Measurements from ENCODE around the gene JKAMP.

Gene JKAMP

DNA sequence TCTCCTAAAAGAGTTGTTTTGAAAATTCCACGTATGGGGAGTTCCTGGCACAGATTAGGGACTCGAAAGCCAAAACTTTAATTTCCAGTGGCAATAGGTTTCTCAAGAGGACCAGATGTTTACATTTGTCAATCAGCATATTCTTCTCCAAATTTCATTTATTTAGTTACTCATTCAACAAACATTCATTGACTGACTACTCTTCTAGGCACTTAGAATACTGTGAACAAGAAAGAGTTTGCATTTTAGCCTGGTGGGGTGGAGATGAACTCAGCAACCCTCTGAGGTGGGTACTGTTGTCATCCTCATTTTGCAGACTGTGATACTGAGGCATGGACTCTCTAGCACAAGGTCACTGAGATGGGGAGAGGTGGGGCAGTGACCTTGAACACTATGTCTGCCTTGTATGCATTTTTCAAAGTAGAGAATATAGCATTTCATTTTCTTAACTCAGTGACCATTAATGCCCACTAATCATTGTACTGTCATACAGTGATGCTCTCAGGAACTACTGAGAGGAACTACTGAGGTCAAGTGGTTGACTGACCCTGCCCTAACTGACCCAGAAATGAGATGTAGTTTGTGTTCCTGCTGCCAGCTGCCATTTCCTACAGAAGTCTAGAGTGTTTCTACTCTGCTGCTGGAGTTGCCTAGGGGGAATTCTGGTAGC lies 2.3 kb upstream of the JKAMP start:
- no peak for DNase-seq

DNA sequence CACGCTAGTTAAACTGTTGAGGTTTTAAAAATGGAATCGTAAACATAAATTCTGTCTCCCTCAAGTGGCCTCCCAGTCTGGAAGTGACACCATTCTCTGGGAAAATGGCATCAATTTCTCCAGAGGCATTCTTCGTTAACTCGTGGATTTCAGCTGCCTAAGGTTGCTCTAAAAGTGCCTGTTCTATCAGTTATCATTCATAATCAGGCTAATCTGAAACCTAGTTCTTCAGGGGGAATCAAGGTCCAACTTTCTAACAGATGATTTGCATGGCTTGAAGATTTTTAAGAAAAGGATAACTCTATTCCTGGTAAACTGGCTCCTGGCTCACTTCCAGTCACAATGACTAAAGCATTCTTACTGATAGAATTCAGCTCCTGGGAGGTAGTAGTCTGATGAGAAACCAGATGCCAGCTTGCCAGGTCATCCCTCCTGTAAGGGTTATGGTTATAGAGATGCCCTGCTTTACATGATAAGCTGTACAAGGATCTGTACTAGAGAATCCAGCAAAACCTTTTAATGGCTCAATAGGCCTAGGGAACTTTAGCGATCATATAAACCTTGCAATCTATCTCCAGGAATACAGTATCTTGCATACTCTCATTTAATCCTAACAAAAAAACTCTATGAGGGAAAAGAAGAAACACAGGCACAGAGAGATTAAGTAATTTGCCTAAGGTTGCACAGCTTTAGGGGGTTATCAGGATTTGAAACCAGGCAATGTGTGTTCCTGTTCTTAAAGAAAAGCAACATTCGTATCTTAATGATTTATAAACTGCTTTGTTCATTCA lies 1.6 kb upstream of the JKAMP start:
- no peak for DNase-seq

DNA sequence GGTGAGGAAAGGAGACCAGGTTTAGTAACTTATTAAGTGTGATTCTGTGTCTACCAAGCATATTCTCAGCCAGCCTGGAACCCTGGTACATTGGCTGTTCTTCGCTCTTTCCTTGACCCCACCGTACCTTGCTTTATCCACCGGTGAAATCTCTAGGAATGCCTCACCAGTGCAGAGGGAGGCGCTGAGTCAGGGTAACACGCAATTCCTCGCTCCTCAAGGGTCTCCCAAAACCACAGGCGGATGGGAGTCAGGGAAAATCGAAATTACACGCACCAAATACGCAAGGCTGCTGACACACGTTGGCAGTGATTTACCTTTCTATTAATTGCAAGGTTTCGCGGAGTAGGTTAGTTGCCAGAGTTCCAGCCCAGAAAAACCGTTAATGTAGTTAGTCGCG lies 954 bp upstream of the JKAMP start:
- DNase-seq = peak; percentile 50

DNA sequence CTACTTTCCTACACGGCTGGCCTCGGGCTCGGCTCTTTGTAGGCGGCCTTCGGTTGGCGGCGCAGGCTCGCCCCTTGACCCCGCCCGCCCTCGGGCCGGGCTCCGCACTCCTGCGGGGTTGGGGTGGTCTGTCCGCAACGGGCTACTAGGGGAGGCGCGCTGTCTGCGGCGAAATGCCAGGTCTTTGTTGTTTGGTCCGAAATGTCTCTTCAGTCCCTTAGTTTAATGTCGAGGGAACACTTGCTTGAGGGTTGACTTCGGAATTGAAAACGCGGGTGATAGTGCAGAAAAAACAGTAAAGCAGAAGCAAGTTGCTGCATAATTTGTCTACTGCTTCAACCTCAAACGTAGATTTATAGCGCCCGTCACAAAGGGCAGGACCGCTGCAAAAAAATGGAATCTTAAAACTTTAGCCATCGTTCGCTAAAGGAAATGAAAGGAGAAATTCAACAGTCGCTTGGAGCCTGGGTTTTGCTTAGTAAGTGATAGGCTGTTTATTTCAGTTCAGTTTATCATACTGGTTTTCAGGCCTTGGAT lies 390 bp downstream of the JKAMP start:
- no peak for DNase-seq

DNA sequence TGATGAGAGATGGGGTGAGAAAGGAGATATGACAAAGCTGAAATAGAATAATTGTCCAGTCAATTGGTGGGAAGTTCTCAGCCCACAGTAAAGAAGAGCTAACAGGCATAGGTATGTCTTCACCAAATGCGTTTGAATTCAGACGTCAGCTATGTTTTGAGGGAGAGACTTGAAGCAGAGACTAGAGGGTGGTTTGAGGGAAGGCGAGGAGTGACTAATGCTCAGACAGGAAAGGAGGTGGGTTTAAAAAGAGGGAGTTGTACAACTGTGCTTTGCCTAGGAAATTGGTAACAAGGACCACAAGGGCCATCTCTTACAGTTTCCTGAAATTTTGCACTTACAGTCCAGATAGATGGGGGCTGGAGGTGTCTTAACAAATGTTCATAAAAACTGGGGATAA lies 6.4 kb downstream of the JKAMP start:
- DNase-seq = no peak

DNA sequence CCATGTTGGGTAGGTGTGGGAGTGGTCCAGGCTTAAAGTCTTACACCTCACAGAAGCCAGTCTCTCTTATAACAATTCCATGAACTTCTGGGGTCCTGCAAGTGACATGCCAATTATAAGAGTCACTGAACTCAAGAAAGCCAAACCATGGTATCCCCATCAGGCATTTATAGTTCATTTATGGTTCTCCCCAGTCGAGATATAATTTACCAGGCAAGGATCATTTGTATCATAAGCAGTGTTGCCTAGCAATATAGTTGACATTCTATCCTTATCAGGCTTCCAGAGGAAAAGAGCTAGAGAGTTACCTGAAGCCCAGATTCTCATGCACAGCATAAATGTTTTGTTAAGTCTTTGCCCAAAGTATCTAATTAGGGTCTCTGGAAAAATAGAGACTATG lies 8.1 kb downstream of the JKAMP start:
- no peak for DNase-seq

DNA sequence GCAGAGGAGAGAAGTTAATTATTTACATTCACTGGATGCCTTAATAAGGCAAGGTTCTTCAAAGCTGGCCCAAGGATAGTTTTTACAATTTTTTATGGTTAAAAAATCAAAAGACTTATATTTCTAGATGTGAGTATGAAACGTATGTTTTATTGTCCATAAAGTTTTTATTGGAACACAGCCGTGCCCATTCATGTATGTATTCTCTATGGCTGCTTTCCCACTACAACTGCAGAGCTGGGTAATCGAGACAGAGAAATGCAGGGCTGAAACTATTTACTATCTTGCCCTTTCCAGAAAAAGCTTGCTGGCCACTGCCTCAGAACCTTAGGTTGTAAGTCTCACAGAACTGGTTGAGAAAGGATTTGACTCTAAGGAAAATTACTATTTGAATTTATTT lies 16.4 kb downstream of the JKAMP start:
- DNase-seq = no peak

DNA sequence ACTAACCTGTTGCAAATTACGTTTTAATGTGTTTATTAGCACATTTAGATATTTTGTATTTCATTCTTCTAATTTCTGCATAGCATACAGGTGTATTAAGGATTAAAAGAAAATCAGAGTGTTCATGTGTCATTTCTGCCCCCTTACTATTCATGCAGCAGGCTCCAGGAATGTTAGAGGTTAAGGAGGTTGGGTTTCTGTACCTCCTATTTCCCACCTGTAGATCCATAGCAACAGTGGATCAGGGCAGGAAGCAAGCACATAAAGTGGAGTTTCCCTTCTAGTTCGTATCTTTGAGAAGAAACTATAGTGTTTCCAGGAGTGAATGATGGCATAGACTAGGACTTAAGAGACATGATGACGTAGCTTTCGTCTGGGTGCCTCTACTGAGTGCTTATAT lies 18.9 kb downstream of the JKAMP start:
- DNase-seq = no peak

DNA sequence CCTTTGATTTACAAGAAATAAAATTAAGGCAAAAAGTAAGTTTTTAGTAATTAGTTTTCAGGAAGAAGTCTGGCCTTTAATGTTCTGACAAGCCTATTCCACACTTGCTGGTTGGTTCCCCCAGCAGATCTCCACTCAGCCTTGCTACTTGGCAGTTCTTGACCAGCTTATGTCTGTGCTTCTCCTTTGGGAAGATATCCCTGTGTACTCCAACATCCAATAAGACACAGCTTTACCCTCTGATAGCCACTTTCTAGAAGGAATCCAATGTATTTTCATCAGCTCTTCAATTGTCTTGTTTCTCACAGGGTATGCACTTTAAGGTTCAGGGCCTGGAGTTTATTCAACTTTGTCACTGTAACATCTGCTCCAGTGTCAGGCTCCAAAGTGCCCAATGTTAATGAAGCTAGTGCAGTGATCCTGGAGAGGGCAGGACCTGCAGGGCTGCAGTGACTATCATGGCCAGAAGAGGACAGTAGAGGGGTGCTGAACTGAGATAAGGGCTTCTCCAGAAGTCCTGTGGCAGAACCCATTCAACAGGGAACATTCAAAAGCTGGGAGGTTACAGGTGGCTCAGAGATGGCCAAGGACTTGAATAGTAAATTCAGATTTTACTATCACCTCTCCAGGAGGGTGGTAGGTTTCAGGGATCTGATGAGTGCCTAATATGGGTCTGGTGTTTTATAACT lies 22.9 kb downstream of the JKAMP start:
- peak; percentile 53 for DNase-seq

DNA sequence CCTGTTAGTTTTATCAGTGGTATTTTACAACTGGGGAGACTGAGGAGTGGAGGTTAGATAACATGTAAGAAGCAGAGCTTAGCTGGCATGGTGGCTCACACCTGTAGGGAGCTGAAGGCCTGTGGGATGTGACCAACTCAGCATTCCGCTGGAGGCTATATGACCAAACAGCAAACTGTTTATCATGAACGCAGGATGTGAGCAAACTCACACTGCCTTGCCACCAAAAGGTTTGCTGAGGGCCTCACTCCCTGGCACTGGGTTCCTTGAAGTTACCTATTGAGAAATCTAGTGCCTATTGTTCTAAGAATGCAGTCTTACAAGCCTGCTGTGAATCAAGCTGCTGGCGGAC lies 23.4 kb downstream of the JKAMP start:
- no peak for DNase-seq

DNA sequence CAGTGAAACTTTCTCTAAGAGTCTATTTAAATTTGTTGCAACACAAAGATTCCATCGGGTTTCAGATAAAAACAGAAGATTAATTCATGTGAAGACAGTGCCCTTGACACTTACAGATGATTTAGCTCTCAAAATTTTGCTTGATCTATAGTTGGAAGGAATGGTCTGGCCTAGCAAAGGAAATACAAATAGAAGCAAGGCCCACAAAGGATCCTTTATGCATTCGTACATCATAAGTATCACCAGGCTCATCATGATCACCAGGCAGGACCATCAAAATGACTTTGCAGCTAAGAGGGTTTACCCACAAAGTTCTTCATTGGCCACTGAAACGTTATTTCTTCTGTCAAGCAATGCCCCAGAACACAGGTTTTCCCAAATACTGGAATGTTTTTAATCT lies 24.8 kb downstream of the JKAMP start:
- no peak for DNase-seq

DNA sequence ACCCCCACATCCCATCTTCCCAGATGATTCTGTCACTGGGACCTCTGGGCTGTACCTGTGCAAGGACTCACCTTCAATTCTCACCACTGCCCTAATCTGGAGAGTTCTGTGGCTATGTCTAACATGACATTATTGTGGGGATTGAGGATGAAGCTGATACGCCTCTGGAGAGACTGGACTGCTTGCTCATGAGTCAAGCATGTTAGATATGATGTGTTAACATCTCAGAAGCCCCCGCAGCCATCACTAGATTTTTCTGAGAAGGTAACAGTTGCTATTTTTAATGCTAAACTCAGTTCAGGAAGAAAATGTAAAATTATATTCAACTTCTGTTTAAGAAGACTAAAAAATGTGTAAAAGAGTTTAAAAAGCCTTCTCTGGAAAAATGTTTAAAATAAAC lies 25.7 kb downstream of the JKAMP start:
- DNase-seq = no peak

DNA sequence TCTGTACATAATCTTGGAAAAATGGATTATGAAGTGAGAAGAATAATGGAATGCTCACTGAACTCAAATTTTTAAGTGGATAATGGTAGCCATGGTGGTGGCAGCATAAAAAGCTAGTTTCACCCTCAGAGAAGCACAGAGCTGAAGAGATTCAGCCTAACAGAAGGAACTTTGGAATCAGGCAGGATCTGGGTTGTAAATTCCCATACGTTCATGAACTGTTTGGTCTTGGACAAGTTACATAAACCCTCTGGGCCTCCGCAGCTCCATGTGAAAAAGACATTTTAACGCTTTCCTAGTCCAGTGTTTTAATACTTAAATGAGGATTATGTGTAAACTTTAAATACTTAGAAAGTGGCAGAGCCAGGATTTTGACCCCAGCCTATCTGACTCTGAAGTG lies 26.6 kb downstream of the JKAMP start:
- no peak for DNase-seq

DNA sequence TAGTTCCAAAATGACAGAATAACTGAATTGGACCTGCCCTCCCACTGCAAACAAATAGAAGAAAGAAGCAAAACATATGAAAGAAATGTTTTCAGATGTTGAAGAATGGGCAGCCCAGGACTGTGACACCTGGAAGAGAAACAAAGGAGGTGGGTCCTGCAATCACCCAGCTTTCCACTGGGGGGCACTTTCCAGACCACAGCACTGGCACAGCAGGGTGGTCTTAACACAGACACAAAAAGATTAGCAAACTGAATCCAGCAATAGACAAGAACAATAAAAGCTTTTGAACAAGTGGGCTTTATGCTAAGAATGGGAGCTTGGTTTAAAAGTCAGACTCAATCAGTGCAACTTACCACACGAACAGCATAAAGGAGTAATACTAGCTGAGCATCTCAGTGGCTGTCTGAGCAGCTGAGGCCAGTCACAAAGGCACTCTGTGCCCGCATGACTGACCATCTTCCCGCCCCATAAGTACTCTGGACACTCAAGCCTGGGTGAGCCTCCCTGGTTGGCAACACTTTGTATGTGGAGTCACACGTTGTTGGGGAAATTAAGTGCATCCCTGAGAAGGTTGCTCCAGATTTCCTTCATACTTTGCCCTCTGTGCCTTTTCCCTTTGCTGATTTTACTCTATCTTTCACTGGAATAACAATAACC lies 27.7 kb downstream of the JKAMP start:
- DNase-seq = no peak

DNA sequence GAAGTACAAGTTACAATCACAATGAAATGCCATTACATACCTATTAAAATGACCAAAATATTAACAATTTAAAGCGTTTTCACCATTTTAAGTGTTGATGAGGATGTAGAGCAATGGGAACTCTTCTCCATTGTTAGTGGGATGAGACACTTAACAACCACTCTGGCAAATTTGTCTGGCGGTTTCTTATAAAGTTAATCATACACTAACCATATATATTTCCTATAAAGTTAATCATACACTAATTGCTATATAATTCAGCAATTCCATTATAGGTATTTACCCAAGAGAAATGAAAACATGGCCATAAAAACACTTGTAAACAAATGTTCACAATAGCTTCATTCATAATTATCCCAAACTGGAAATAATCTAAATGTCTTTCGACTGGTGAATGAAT lies 35.9 kb downstream of the JKAMP start:
- DNase-seq = no peak

DNA sequence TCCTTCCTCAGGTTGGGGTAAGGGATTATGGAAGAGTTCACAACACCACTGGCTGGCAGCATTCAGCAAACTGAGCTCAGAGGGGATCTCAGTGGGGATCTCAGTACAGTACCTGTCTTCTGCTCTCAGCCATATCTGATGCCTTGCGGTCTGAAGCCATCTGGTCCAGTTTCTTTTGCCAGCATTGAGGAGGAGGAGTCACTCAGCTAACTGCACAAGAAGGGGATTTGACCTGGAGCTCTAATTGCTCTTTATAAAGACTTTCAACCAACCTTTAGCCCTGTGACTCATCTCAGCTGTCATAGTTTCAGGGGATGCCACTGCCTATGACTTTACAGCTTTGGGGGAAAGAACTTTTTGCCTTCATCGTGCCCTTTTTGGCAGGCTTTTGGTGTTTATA lies 44.9 kb downstream of the JKAMP start:
- DNase-seq = no peak

DNA sequence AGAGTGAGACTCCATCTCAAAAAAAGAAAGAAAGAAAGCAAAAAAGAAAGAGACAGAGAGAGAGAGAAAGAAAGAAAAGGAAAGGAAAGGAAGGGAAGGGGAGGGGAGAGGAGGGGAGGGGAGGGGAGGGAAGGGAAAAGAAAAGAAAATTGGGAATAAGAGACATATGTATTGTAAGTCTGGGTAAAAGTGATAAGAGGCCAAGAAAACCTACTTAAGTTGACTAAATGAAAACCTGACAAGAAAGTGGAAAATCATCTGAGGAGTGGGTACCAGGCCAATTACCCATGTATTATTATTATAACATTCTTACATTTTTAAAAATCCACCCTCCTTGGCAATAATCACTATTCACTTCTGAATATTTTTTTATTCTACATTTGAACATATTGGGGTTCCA lies 46.0 kb downstream of the JKAMP start:
- DNase-seq = no peak

DNA sequence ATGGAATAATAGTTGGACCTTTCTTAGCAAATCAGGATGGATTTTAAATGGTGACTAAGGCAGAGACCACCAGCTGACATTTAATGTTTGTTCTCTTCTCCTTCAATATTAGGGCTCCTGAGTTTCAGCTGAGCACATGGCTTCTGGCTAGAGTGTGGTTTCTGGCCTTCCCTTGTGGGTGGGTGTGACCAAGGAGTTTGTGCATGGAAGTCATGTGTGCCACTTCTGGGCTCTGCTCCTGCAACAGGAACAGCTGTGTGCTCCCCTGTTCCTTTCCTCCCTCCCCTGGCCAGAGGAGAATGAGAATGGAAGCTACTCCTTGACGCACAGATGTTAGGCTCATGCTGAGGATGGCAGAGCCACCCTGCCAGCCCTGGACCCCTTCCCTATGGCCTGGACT lies 48.1 kb downstream of the JKAMP start:
- DNase-seq = no peak

DNA sequence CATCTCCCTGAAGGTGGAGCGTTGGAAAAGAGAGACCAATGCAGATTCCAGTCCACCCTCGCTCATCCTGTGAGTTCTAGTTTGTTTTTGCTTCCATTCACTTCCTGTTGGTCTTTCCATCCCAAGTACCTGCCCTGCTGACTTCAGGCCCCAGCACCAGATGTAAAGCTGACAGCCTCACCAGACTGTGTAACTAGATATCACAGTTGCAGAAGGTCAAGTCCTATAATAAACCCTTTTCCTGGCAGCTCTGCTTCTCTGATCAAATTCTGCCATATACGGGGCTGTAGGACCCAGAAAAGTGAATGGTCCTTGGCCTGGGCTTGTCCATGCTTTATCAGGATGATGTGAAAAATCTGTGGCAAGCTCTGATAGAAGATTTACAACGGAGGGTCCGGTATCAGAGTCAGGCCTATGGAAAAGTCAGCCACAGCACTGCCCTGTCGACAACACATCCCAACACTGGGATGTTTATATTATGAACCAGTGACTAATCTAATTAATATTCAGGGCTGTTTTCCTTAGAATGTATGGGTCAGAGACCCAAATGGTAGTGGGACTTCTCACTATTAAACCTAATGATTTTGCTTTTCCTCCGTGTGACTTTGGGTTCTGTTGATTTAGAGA lies 50.2 kb downstream of the JKAMP start:
- DNase-seq = no peak

DNA sequence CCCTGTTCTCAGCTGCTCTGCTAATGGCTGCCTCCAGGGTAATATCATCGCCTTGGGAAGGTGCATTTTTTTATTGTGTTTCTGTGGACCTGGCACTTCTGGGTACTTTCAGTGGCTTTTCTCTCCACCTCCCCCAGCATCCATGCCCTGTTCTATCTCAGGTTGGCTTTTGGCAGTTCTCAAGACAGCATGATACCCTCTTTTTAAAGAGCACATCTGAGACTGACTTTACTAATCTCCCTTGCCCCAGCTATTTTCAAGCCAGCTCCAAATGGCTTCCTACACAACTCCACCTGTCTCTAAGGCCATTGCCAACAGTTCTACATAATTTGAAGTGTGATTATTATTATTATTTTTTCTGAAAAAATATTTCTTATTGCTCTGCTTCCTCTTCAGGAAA lies 53.2 kb downstream of the JKAMP start:
- DNase-seq = no peak

DNA sequence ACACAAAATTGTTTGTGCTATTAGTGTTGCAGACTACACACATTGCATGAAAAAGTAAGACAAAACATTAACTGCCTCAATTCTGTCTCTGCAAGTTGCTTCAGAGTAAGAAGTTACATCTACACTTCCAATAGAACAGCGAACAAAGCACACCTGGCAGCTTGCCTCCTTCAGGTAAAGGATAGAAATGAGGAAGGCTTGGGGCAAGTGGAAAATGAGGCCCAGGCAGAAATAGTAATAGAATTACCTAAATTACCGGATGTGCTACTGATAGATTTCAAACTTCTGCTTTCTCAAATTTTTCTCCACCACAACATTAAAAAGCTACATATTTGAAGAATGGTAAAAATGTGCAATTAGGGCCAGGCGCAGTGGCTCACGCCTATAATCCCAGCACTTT lies 54.6 kb downstream of the JKAMP start:
- DNase-seq = no peak

DNA sequence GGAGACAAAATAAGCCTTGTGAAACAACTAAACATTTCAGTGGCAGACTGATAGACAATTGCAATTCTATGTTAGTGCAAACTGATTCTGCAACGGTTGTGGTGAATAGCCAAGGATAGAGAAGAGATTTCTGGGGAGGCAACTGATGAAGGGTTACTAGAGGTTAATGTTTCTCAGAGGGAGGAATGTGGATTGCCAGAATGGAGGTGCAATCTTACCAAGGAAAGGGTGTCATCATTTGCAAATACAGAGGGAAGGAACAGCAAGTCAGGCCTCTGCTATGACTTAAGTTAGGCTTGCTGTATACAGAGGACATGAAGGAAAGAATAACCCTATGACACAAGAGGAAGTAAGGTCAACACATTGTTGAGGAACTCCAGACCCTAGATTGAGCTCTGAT lies 56.5 kb downstream of the JKAMP start:
- DNase-seq = no peak

DNA sequence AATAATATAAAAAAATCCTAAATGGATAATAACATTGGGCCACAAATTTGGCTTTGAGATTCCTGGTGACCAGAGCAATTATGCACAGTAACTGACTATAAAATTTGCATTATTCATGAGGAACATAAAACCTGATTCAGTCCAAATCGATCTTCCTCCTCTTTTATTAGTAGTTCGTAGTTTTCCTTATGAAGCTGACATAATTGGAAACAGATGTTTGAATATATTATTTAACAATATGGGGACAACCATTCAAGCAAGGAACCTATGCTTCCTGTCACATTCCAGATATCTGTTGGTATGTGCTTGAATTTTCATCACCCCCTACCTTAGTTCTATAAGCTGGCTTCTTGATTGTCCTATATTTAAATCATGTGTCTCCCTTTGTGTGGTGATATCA lies 57.4 kb downstream of the JKAMP start:
- DNase-seq = no peak
